Upper lobe of right lung (tissue), 1 donor: ENCODE measurements around the gene FCN3. TPM values are rescaled to one million over a fixed set of nuclear protein-coding genes. Genes with fewer than 3 reads are reported as not detected.
"Not testable (repeated sequence)": the region's sequence is repeated elsewhere in the genome, so short reads cannot be mapped to it uniquely, and the experiment has no call there.

Experiments used
- ATAC-seq: fragments of 200-7000 bp; cut with Tn5 transposase; one replicate; pipeline ENCODE4 v1.9.1; 2020; ENCODE audit warnings: mild to moderate bottlenecking, moderate library complexity
- DNase-seq: peaks from one replicate; pipeline ENCODE4 v3.0.0-alpha.2; 2020
- H3K27ac ChIP-seq: fragments of 200-600 bp; one replicate; pipeline ENCODE4 v1.8.0; 2022
- H3K27me3 ChIP-seq: fragments of 200-600 bp; one replicate; pipeline ENCODE4 v1.8.0; 2022; ENCODE audit warnings: mild to moderate bottlenecking
- H3K36me3 ChIP-seq: fragments of 200-600 bp; one replicate; pipeline ENCODE4 v1.8.0; 2022
- H3K4me1 ChIP-seq: fragments of 200-600 bp; one replicate; pipeline ENCODE4 v1.8.0; 2022
- H3K4me3 ChIP-seq: fragments of 200-600 bp; one replicate; pipeline ENCODE4 v1.8.0; 2022; ENCODE audit warnings: mild to moderate bottlenecking
- H3K9me3 ChIP-seq: fragments of 200-600 bp; one replicate; pipeline ENCODE4 v1.8.0; 2022
- CTCF ChIP-seq: fragments of 200-600 bp; IDR thresholded peaks from one replicate; pipeline ENCODE4 v1.8.0; 2022; ENCODE audit warnings: antibody characterized with exemption
- intact Hi-C: fragments of 100-400 bp; cut with DNase I; formaldehyde crosslinking; loops from one replicate; pipeline ENCODE4 v1.11.0; 2022
- total RNA-seq: library from RNA; stranded (reverse); fragmentation: NEBNext Ultra II Directional; extraction: Animal tissue kit (Norgen Biotek cat#: 25700); gene quantifications from one replicate; pipeline ENCODE4 v1.2.1, GENCODE V29; 2021
- donor health status: DM: no; HTN: yes; CAD: no; lungs with severe emphysema.

FCN3 gene
- total RNA-seq, 1 donor from 2014 or later, result 826 TPM

DNA sequence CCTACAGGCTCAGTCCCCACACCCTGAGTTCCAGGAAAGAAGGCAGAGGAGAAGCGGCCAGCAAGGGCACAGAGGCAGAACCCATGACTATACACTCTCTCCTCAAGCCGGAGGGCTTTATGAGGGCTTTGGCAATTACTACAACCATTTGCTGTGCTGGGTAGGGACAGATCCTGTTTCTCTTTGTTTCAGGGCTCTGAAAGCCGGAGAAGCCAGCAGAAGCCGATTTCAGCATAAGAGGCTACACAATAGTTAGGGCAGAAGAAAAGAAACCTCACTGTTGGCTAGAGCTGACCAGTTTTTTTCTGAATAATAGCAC, 31.7 kb upstream of the FCN3 start:
- intact Hi-C loops, result no loop called here
- Histone ChIP-seq H3K27me3 (no peaks in the 10 kb centered on the region), H3K27ac (peak overlapping the region; percentile 75), H3K4me3 (no peak overlapping the region), H3K9me3 (no peaks in the 10 kb centered on the region), H3K36me3 (peaks cover 54% of the 10 kb centered on the region), H3K4me1 (peaks cover 51% of the 10 kb centered on the region)
- no peak for TF ChIP-seq CTCF
- no peak for DNase-seq
- ATAC-seq, result no peak

DNA sequence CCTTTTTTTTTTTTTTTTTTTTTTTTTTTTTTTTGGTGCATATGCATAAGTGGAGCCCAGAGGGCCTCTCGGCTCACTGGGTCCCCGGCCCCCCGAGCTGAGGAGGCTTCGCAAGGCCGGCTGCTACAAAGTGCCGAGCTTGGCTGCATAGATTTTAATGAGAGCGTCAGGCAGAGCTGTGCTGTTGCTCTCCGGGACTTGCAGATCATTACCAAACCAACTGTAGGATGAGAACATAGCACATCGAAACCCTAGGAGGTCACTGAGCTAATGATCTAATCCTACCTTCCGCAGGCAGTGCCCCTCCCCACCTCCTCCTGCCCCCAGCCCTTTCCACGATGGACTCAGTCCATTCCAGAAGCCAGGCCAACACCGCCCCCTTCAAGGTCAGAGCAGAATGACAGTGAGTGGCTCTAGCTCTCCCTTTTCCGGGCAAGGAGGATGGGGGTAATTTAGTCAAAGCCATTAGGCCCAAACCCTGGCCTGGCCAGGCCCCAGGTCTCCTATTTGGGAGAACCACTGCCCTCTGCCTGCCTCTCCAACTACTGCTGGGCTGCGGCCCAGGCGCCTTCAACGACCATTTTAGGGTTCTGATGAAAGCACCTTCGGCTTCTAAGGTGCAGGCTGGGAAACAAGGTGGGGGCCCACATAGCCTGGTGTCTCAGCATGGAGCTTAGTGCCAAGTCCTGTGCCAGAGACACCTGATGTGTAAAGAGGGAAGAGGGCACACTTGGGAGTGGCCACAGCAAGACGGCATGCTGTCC, 31.2 kb upstream of the FCN3 start:
- H3K9me3 ChIP-seq, H3K27me3 ChIP-seq, ATAC-seq, DNase-seq, intact Hi-C loops, H3K4me3 ChIP-seq: not testable (repeated sequence)
- Histone ChIP-seq H3K27ac (peak overlapping the region; percentile 75), H3K36me3 (peaks cover 48% of the 10 kb centered on the region), H3K4me1 (peaks cover 54% of the 10 kb centered on the region)

GRCh38 chr1:27405074-27405473, 30.4 kb upstream of the FCN3 start:
- peaks cover 41% of the 10 kb centered on the region for H3K36me3 ChIP-seq

DNA sequence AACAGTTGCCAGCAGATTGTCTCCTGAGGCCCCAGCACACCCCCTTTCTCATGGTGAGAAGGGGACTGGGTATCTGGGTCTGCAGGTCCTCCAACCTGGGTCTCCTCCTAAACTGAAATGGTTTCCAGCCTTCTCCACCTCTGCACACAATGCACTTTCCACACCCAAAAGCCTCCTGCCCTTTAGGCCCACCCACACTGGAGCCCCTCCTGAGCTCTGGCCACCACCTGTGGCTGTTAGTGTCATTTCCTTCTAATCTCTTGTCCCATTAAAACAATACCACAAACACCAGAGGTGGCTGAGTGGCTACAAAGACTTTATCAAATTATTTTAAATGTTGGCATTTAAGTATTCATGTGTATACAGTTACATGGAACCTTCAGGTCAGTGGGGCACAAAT, 29.3 kb upstream of the FCN3 start:
- DNase-seq, result no peak
- no peaks in the 10 kb centered on the region for H3K9me3 ChIP-seq
- intact Hi-C loops, result no loop called here
- H3K36me3 ChIP-seq, result peaks cover 30% of the 10 kb centered on the region
- no peak for TF ChIP-seq CTCF
- no peak overlapping the region for H3K4me3 ChIP-seq
- H3K4me1 ChIP-seq, result peaks cover 54% of the 10 kb centered on the region
- no peaks in the 10 kb centered on the region for H3K27me3 ChIP-seq
- ATAC-seq, result no peak
- peak overlapping the region; percentile 75 for H3K27ac ChIP-seq

More at GRCh38 chr1:27405074-27405473, 30.4 kb upstream of the FCN3 start:
- no peak overlapping the region for H3K4me3 ChIP-seq
- no peaks in the 10 kb centered on the region for H3K27me3 ChIP-seq
- no peak for DNase-seq
- peak overlapping the region; percentile 75 for H3K27ac ChIP-seq
- intact Hi-C loops, result no loop called here
- no peak for TF ChIP-seq CTCF
- H3K9me3 ChIP-seq, result no peaks in the 10 kb centered on the region
- ATAC-seq, result no peak
- H3K4me1 ChIP-seq, result peaks cover 54% of the 10 kb centered on the region

- Histone ChIP-seq H3K27ac (peak overlapping the region; percentile 75), H3K27me3 (no peaks in the 10 kb centered on the region), H3K9me3 (no peaks in the 10 kb centered on the region), H3K4me1 (peaks cover 54% of the 10 kb centered on the region), H3K36me3 (peaks cover 22% of the 10 kb centered on the region), H3K4me3 (no peak overlapping the region)
- no peak for TF ChIP-seq CTCF
- intact Hi-C loops, result no loop called here
- ATAC-seq (peak; percentile 12), DNase-seq (peak; percentile 73)
These were observed 28.6 kb upstream of the FCN3 start for GRCh38 chr1:27403065-27403726.

DNA sequence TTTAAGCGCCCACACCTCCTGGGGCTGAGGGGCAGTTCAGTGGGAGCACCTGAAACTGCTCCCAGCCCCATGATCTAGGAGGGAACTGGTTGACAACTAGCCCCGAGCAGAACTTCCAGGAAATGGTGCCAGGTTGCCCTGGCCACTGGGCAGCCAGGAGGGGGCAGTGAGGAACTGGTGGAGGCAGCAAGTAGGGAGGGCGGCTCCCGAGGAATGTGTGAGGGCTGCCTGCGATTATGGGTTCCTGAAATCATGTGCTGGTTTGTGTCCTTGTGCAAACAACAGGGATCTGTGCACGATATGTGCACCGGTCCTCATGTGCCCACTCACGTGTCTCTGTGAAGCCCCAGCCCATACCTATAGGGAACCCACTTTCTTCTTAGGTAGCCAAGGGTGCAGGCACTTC, 27.7 kb upstream of the FCN3 start:
- peaks cover 54% of the 10 kb centered on the region for H3K4me1 ChIP-seq
- peak; percentile 91 for DNase-seq
- intact Hi-C loops, result no loop called here
- peaks cover 14% of the 10 kb centered on the region for H3K36me3 ChIP-seq
- H3K9me3 ChIP-seq, result no peaks in the 10 kb centered on the region
- peak overlapping the region; percentile 75 for H3K27ac ChIP-seq
- TF ChIP-seq CTCF, result peak; percentile 71
- no peak overlapping the region for H3K4me3 ChIP-seq
- ATAC-seq, result peak; percentile 87
- H3K27me3 ChIP-seq, result no peaks in the 10 kb centered on the region
